ENCODE measurements around the gene RFTN2. TPM values are rescaled to one million over a fixed set of nuclear protein-coding genes. Genes with fewer than 3 reads are reported as not detected.

RFTN2 gene
- polyA plus RNA-seq, 1 donor from 2014 or later, result 0.06 TPM

DNA sequence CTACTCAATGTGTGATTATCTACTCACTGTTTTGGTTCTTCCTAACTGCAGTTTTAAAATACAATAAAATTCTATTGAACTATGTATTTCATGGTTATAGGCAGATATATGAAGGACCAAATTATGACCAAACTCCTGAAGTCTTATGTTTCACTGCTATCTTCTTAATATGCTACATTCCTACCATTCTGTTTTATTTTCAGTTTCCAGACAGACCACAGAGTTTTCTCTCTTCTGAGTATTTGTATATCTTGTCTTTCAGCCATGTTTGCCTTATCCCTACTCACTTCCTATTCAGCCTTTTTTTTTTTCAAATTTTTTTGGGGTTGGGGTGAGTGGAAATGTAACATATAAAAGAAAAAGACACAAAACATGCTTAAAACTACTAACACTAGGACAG is 6.3 kb downstream of the RFTN2 start:
- no peaks in the 10 kb centered on the region for H3K9me3 ChIP-seq (ENCODE audit: low read length)
- no peak overlapping the region for H3K9ac ChIP-seq (ENCODE audit: low read length)
- no peaks in the 10 kb centered on the region for H3K9me2 ChIP-seq (ENCODE audit: insufficient read depth, low read length)
- no peaks in the 10 kb centered on the region for H3K27me3 ChIP-seq (ENCODE audit: insufficient read depth, low read depth, low read length)
- no peak overlapping the region for H2AFZ ChIP-seq (ENCODE audit: low read depth, low read length)
- H3K27ac ChIP-seq (ENCODE audit: low read length), result no peak overlapping the region
- no peak overlapping the region for H3K4me2 ChIP-seq (ENCODE audit: low read length)
- no peaks in the 10 kb centered on the region for H3K79me2 ChIP-seq (replicated peaks; ENCODE audit: insufficient read depth, low read length)
- H3K4me3 ChIP-seq (ENCODE audit: low read length), result no peak overlapping the region
- no peak for TF ChIP-seq RAD21 (conservative IDR thresholded peaks at IDR 0.05)
- no peak for TF ChIP-seq EZH2 (IDR thresholded peaks at IDR 0.05; ENCODE audit: borderline replicate concordance, insufficient read depth, low read length, poor library complexity, severe bottlenecking)
- TF ChIP-seq, protein P1, sequence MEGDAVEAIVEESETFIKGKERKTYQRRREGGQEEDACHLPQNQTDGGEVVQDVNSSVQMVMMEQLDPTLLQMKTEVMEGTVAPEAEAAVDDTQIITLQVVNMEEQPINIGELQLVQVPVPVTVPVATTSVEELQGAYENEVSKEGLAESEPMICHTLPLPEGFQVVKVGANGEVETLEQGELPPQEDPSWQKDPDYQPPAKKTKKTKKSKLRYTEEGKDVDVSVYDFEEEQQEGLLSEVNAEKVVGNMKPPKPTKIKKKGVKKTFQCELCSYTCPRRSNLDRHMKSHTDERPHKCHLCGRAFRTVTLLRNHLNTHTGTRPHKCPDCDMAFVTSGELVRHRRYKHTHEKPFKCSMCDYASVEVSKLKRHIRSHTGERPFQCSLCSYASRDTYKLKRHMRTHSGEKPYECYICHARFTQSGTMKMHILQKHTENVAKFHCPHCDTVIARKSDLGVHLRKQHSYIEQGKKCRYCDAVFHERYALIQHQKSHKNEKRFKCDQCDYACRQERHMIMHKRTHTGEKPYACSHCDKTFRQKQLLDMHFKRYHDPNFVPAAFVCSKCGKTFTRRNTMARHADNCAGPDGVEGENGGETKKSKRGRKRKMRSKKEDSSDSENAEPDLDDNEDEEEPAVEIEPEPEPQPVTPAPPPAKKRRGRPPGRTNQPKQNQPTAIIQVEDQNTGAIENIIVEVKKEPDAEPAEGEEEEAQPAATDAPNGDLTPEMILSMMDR (IDR thresholded peaks at IDR 0.05; ENCODE audit: poor library complexity, severe bottlenecking), result no peak
- no peak for TF ChIP-seq SMC3 (conservative IDR thresholded peaks at IDR 0.05; ENCODE audit: poor library complexity)
- TF ChIP-seq MXI1 (conservative IDR thresholded peaks at IDR 0.05; ENCODE audit: poor library complexity, severe bottlenecking), result no peak
- TF ChIP-seq, protein P2, sequence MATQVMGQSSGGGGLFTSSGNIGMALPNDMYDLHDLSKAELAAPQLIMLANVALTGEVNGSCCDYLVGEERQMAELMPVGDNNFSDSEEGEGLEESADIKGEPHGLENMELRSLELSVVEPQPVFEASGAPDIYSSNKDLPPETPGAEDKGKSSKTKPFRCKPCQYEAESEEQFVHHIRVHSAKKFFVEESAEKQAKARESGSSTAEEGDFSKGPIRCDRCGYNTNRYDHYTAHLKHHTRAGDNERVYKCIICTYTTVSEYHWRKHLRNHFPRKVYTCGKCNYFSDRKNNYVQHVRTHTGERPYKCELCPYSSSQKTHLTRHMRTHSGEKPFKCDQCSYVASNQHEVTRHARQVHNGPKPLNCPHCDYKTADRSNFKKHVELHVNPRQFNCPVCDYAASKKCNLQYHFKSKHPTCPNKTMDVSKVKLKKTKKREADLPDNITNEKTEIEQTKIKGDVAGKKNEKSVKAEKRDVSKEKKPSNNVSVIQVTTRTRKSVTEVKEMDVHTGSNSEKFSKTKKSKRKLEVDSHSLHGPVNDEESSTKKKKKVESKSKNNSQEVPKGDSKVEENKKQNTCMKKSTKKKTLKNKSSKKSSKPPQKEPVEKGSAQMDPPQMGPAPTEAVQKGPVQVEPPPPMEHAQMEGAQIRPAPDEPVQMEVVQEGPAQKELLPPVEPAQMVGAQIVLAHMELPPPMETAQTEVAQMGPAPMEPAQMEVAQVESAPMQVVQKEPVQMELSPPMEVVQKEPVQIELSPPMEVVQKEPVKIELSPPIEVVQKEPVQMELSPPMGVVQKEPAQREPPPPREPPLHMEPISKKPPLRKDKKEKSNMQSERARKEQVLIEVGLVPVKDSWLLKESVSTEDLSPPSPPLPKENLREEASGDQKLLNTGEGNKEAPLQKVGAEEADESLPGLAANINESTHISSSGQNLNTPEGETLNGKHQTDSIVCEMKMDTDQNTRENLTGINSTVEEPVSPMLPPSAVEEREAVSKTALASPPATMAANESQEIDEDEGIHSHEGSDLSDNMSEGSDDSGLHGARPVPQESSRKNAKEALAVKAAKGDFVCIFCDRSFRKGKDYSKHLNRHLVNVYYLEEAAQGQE (IDR thresholded peaks at IDR 0.05; ENCODE audit: borderline replicate concordance), result no peak
- TF ChIP-seq TAF1 (IDR thresholded peaks at IDR 0.05; ENCODE audit: low read depth), result no peak
- TF ChIP-seq POLR2AphosphoS5 (IDR thresholded peaks at IDR 0.05), result no peak
- TF ChIP-seq EP300 (conservative IDR thresholded peaks at IDR 0.05; ENCODE audit: poor library complexity, severe bottlenecking), result no peak
- no peaks in the 10 kb centered on the region for H4K20me1 ChIP-seq (ENCODE audit: insufficient read depth)
- no peaks in the 10 kb centered on the region for H3K36me3 ChIP-seq (ENCODE audit: insufficient read depth, low read length)
- H3F3A ChIP-seq (ENCODE audit: insufficient read depth, low read length, poor library complexity, severe bottlenecking), result no peaks in the 10 kb centered on the region

DNA sequence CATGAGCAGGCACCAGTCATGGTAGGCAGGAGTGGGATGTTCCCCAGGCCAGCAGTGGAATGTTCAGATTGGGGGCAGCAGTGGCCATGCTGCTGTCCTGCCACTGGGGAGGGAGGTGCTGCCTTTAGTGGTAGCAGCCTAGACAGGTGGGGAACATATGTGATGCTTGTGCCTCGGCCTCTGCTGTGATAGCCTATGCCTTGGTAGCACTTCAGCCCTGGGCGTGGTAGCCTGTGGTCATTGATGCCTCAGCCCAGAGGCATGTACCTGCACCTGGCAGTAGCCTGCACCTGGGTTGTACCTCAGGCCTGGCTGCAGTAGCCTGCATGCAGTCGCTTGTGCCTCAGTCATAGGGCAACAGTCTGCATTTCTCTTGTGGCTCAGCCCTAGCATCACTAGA is 7.1 kb downstream of the RFTN2 start:
- Histone ChIP-seq H3K4me3 (ENCODE audit: low read length) (no peak overlapping the region), H3K27ac (ENCODE audit: low read length) (no peak overlapping the region), H4K20me1 (ENCODE audit: insufficient read depth) (no peaks in the 10 kb centered on the region), H3K4me2 (ENCODE audit: low read length) (no peak overlapping the region), H3K36me3 (ENCODE audit: insufficient read depth, low read length) (no peaks in the 10 kb centered on the region), H3K27me3 (ENCODE audit: insufficient read depth, low read depth, low read length) (no peaks in the 10 kb centered on the region), H3K9me3 (ENCODE audit: low read length) (no peaks in the 10 kb centered on the region), H2AFZ (ENCODE audit: low read depth, low read length) (no peak overlapping the region), H3F3A (ENCODE audit: insufficient read depth, low read length, poor library complexity, severe bottlenecking) (no peaks in the 10 kb centered on the region), H3K79me2 (replicated peaks; ENCODE audit: insufficient read depth, low read length) (no peaks in the 10 kb centered on the region), H3K9ac (ENCODE audit: low read length) (no peak overlapping the region), H3K9me2 (ENCODE audit: insufficient read depth, low read length) (no peaks in the 10 kb centered on the region)
- no peak for TF ChIP-seq EZH2 (IDR thresholded peaks at IDR 0.05; ENCODE audit: borderline replicate concordance, insufficient read depth, low read length, poor library complexity, severe bottlenecking)
- no peak for TF ChIP-seq SMC3 (conservative IDR thresholded peaks at IDR 0.05; ENCODE audit: poor library complexity)

DNA sequence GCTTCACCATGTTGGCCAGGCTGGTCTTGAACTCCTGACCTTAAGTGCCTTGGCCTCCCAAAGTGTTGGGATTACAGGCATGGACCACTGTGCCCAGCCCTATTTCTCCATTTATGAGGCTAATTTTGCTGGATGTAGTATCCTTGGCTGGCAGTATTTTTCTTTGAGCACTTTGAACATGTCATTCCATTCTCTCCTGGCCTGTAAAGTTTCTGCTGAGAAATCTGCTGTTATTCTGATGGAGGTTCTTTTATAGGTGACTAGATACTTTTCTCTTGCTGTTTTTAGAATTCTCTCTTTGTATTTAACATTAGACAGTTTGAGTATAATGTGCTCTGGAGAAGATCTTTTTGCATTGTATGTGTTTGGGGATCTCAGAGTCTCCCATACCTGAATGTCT is 9.1 kb downstream of the RFTN2 start:
- Histone ChIP-seq H3K36me3 (ENCODE audit: insufficient read depth, low read length) (no peaks in the 10 kb centered on the region), H3K9me2 (ENCODE audit: insufficient read depth, low read length) (no peaks in the 10 kb centered on the region), H2AFZ (ENCODE audit: low read depth, low read length) (no peak overlapping the region), H4K20me1 (ENCODE audit: insufficient read depth) (no peaks in the 10 kb centered on the region), H3K4me2 (ENCODE audit: low read length) (no peak overlapping the region), H3K79me2 (replicated peaks; ENCODE audit: insufficient read depth, low read length) (no peaks in the 10 kb centered on the region), H3K9ac (ENCODE audit: low read length) (no peak overlapping the region), H3F3A (ENCODE audit: insufficient read depth, low read length, poor library complexity, severe bottlenecking) (no peaks in the 10 kb centered on the region), H3K4me3 (ENCODE audit: low read length) (no peak overlapping the region), H3K27me3 (ENCODE audit: insufficient read depth, low read depth, low read length) (no peaks in the 10 kb centered on the region), H3K27ac (ENCODE audit: low read length) (no peak overlapping the region), H3K9me3 (ENCODE audit: low read length) (no peaks in the 10 kb centered on the region)
- TF ChIP-seq, protein P2 (IDR thresholded peaks at IDR 0.05; ENCODE audit: borderline replicate concordance), result no peak
- TF ChIP-seq, protein P1 (IDR thresholded peaks at IDR 0.05; ENCODE audit: poor library complexity, severe bottlenecking), result no peak
- TF ChIP-seq TAF1 (IDR thresholded peaks at IDR 0.05; ENCODE audit: low read depth) (no peak), EZH2 (IDR thresholded peaks at IDR 0.05; ENCODE audit: borderline replicate concordance, insufficient read depth, low read length, poor library complexity, severe bottlenecking) (no peak), RAD21 (conservative IDR thresholded peaks at IDR 0.05) (no peak), EP300 (conservative IDR thresholded peaks at IDR 0.05; ENCODE audit: poor library complexity, severe bottlenecking) (no peak), POLR2AphosphoS5 (IDR thresholded peaks at IDR 0.05) (no peak), MXI1 (conservative IDR thresholded peaks at IDR 0.05; ENCODE audit: poor library complexity, severe bottlenecking) (no peak), SMC3 (conservative IDR thresholded peaks at IDR 0.05; ENCODE audit: poor library complexity) (no peak)

All from neural cell (in vitro differentiated cells).